Kidney epithelial cell (primary cell): ENCODE data around the gene COL28A1. TPM values are rescaled to one million over a fixed set of nuclear protein-coding genes. Genes with fewer than 3 reads are reported as not detected.
"Not testable (repeated sequence)": the region's sequence is repeated elsewhere in the genome, so short reads cannot be mapped to it uniquely, and the experiment has no call there.

ENCODE experiments used
- DNase-seq: peaks from one replicate; pipeline ENCODE4 v3.0.0-alpha.2; 2010; ENCODE audit warnings: low read depth
- H3K27me3 ChIP-seq: 2 replicates; pipeline ENCODE4 v1.6.0; 2011; ENCODE audit warnings: low read length; ENCODE audit not compliant: control insufficient read depth, insufficient read depth
- H3K36me3 ChIP-seq: 2 replicates; pipeline ENCODE4 v1.5.1; 2011; ENCODE audit warnings: low read length; ENCODE audit not compliant: control insufficient read depth, insufficient read depth
- H3K4me3 ChIP-seq: 2 replicates; pipeline ENCODE4 v1.5.1; 2011; ENCODE audit warnings: low read depth, mild to moderate bottlenecking, control low read depth, low read length
- CTCF ChIP-seq: IDR thresholded peaks from 2 replicates; pipeline ENCODE4 v1.5.1; 2011; ENCODE audit warnings: mild to moderate bottlenecking, moderate library complexity, low read length, control low read depth, inconsistent platforms; ENCODE audit not compliant: insufficient read depth, poor library complexity, severe bottlenecking
- total RNA-seq: library from RNA; depleted of rRNA; stranded (reverse); fragments of >200 nt; gene quantifications from 2 replicates; pipeline ENCODE4 v1.2.3, GENCODE V29; 2015

Gene COL28A1
- total RNA-seq, 1 donor from 2014 or later: 0.21 TPM

GRCh38 chr7:7565018-7565680, 29.5 kb upstream of the COL28A1 start:
- DNase-seq: no peak
- TF ChIP-seq CTCF: no peak
- no peak overlapping the region for H3K4me3 ChIP-seq
- no peaks in the 10 kb centered on the region for H3K36me3 ChIP-seq
- H3K27me3 ChIP-seq: no peaks in the 10 kb centered on the region

GRCh38 chr7:7564323-7564780, 28.7 kb upstream of the COL28A1 start:
- TF ChIP-seq CTCF: no peak
- Histone ChIP-seq H3K27me3 (no peaks in the 10 kb centered on the region), H3K4me3 (no peak overlapping the region), H3K36me3 (no peaks in the 10 kb centered on the region)
- DNase-seq: peak; percentile 93

GRCh38 chr7:7563813-7564212, 28.1 kb upstream of the COL28A1 start:
- no peaks in the 10 kb centered on the region for H3K36me3 ChIP-seq
- no peak for TF ChIP-seq CTCF
- DNase-seq: no peak
- no peak overlapping the region for H3K4me3 ChIP-seq
- H3K27me3 ChIP-seq: no peaks in the 10 kb centered on the region

GRCh38 chr7:7563269-7563668, 27.6 kb upstream of the COL28A1 start:
- Histone ChIP-seq H3K36me3 (no peaks in the 10 kb centered on the region), H3K27me3 (no peaks in the 10 kb centered on the region), H3K4me3 (no peak overlapping the region)
- DNase-seq: no peak
- no peak for TF ChIP-seq CTCF

- no peak for TF ChIP-seq CTCF
- H3K36me3 ChIP-seq: no peaks in the 10 kb centered on the region
- DNase-seq: no peak
- H3K4me3 ChIP-seq: no peak overlapping the region
- H3K27me3 ChIP-seq: no peaks in the 10 kb centered on the region
Observed at GRCh38 chr7:7562736-7563135, 27.1 kb upstream of the COL28A1 start.

GRCh38 chr7:7561591-7561990, 25.9 kb upstream of the COL28A1 start:
- not testable (repeated sequence) for DNase-seq, H3K27me3 ChIP-seq, H3K4me3 ChIP-seq, H3K36me3 ChIP-seq
